GM04504 (cell line): ENCODE measurements around the gene ACMSD.
"Not testable (repeated sequence)": the region's sequence is repeated elsewhere in the genome, so short reads cannot be mapped to it uniquely, and the experiment has no call there.

ENCODE experiments used
- DNase-seq: peaks from one replicate; pipeline ENCODE4 v3.0.0-alpha.2; 2012; ENCODE audit warnings: low read depth

ACMSD gene

DNA sequence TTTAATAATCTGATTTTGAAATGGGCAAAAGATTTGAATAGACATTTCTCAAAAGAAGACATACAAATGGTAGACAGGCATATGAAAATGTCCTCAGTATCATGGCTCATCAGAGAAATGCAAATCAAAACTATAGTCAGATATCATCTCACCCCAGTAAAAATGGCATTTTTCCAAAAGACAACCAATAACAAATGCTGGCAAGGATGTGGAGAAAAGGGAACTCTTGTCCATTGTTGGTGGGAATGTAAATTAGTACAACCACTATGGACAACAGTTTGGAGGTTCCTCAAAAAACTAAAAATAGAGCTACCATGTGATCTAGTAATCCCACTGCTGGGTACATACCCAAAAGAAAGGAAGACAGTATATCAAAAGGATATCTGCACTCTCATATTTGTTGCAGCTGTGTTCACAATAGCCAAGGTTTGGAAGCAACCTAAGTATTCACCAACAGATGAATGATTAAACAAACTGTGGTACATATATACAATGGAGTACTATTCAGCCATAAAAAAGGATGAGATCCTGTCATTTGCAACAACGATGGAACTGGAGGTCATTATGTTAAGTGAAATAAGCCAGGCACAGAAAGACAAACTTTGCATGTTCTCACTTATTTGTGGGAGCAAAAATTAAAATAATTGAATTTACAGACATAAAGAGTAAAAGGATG lies 69.2 kb downstream of the ACMSD start:
- not testable (repeated sequence) for DNase-seq

DNA sequence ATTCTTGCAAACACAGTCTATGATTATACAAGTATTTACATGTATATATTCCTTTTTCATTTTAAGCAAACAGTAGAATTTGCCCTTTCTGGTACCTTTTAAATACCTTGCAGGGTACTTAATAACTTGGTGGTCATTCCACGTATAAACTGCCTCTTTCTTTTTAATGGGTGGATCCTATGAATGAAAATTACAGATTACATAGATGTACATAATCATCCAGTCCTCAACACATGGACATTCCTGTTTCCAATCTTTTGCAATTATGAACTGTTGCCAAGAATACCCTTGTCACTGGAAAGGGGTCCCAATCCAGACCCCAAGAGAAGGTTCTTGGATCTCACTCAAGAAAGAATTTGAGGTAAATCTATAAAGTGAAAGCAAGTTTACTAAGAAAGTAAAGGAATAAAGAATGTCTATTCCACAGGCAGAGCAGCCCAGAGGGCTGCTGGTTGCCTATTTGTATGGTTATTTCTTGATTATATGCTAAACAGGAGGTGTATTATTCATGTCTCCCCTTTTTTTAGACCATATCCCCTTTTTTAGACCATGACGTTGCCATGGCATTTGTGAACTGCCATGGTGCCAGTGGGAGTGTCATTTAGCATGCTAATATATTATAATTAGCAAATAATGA lies 72.5 kb downstream of the ACMSD start:
- DNase-seq, result no peak

DNA sequence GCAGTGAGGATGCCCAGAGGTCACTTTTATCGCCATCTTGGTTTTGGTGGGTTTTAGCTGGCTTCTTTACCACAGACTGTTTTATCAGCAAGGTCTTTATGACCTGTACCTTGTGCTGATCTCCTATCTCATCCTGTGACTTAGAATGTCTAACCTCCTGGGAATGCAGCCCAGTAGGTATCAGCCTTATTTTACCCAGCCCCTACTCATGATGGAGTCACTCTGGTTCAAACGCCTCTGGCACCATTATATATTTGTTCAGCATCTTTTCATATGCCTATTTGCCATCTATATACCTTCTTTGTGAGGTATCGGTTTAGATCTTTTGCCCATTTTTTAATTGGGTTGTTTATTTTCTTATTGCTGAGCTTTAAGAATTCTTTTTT lies 73.0 kb downstream of the ACMSD start:
- no peak for DNase-seq

DNA sequence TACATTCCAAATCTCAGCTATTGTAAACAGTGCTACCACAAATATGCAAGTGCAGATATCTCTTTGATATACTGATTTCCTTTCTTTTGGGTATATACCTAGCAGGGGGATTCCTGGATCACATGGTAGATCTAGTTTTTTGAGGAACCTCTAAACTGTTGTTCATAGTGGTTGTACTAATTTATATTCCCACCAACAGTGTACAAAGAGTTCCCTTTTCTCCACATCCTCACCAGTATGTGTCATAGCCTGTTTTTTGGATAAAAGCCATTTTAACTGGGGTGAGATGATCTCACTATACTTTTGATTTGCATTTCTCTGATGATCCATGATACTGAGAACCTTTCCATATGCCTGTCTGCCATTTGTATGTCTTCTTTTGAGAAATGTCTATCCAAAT lies 73.9 kb downstream of the ACMSD start:
- DNase-seq, result no peak

DNA sequence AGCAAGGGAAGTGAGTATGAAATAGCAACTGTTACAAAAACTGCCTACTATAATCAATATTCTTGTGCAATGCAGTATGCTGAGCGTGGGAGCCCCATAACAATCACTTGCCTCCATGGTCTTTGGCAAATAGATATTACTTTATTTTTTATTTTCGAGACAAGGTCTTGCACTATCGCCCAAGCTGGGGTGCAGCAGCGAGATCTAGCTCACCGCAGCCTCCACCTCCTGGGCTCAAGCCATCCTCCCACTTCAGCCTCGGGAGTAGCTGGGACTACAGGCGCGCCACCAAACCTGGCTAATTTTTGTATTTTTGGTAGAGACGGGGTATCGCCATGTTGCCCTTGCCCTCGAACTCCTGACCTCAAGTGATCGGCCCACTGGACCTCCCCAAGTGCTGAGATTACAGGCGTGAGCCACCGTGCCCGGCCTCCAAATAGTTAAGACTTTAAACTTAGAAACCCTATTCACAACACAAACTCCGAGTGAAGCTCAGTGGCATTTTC lies 79.0 kb downstream of the ACMSD start:
- no peak for DNase-seq

DNA sequence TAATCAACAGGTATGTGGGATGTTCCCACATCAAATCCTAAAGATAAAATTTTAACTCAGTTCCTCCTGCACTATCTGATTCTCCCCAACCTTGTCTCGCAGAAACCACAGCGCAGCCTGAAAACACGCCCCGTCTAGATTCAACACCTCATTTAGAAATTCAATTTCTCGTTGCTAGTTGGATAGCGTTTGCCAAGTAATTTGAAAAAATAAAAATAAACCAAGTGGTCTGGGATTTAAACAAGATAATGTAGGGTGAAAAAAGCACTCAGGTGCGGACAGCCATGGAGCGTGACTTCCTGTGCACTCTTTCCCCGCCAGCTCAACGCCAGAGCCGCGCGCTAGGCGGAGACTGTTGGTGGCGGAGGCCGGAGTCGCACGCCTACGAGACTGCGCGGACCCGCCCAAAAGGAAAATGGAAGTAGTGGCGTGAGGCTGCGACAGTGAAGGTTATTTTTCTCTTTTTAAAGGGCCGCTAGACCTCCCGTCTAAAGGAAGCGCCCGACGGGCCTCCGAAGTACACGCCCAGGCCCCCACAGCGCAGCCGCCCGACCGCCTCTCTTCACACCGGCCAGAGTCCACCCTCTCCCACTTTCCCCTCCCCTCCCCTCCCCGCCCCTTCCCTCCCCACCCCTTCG lies 79.6 kb downstream of the ACMSD start:
- no peak for DNase-seq

DNA sequence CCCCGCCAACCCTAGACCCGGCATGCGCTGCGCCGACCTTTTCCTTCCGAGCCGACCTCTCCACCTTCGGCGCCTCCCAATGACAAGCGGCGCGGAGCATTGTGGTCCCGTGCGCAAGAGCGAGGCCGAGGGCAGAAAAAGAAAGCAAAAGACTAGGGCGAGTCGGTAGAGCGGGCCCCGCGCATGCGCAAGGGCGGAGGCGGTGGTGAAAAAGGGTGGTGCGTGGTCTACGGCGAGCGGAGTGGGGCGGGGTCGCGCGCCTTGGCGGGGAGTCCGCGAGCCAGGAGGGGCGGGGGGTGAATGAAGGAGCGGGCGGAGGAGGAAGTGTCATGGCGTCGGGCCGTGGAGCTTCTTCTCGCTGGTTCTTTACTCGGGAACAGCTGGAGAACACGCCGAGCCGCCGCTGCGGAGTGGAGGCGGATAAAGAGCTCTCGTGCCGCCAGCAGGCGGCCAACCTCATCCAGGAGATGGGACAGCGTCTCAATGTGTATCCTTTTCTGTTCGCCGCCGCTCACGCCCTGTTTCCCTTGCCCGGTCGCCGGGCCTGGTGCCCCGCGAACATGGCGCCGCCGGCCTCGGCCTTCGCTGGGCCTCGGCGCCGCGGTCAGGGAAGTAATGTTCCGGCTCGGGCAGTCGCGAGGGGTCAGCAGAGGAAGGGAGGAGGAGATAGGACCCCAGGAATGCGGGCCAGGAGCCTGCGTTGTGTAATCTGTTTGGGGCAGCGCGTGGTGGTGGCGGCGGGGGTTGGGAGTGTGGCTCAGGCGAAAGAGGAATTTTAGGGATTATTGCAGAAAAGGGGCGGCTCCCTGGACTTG lies 80.3 kb downstream of the ACMSD start, which contains the start of gene CCNT2:
Gene CCNT2 (plus strand): TSS at position 297 of the 815 bp plus-strand sequence. CDS start 33 bp downstream, at position 330.
- peak; percentile 99 for DNase-seq

DNA sequence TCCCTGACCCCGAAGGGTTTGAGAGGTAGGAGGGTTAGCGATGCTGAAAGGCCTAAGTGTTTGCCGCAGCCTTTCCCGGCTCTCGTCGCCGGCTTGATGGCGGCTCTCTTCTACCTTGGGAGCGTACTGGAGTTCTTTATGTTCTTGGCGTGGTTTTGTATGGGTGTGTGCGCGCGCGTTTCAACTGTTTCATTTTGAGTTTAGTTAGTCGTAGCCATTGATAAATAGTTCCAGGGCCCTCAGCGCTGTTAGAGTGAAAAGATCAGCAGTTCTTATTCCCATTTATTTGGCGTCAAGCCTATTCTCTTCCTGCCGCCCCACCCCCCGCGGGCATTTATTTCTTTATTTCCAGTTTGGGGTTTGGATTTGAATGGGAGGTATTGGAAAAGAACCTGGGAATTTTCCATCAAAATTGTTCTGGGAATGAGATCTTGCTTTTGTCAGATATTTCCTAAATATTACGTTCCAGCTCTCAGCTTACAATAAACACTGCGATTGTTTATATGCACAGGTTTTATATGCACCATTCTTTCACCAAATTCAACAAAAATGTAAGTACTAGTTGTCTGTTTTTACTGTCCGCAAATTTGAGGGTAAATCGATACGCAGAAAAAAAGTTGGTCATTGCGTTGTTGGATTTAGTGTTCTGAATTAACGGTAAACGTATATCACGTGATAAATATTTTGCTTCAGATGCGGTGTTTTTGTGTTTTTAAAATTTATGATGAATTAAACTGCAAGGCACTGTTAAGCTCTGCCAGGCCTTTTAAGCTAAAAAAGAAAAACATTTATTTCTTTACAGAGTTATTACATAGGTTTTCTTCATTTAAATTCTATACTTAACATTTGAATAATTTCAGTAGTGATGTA lies 81.2 kb downstream of the ACMSD start:
- no peak for DNase-seq

DNA sequence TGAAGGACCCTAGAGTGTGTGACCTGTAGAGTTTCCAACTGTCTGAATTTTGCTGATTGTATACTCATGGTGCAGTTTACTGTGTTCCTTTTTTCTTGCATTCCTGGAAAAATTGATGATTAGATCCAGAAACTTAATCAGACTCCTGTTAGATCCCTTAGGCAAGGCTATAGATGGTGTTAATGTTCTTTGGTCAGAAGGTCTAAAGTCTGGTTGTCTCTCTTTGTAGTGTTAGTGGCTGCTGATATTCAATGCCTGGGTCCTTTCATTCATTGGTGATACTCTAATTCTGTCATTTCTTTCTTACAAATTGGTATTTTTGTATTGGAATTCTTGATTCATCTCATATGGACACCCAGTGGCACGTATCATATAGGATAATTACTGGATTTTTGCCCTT lies 86.5 kb downstream of the ACMSD start:
- no peak for DNase-seq

DNA sequence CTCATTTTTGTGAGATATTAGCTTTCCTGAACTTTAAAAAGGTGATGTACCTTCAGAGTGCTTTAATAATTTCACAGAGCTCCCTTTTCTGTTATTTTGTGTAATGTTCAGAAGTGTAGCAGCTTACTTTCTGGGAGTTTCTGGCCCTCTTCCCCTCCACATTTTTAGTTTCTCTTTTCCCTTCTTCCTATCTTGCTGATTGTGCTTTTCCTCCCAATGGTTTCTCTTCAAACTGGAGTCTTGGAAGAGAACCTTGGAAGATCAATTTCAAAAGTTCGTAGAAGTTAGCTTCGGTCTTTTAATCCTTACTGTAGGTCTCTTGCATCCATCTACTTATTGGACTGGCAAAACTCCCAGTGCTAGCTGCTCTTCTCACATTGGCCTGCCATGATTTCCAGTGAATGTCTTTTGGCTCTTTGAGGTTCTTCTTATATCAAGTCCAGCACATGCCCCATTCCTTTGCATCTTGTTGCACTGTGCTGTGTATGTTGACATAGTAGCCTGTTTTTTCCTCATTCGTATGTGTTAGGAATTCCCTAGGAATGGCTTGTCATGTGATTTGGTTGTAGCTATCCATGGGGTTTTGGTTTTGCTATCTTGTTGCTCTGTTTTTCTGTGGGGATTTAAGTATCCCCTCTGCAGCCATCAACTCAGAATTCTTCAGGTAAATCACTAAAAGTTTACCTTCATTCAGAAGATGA lies 88.0 kb downstream of the ACMSD start:
- DNase-seq, result no peak

DNA sequence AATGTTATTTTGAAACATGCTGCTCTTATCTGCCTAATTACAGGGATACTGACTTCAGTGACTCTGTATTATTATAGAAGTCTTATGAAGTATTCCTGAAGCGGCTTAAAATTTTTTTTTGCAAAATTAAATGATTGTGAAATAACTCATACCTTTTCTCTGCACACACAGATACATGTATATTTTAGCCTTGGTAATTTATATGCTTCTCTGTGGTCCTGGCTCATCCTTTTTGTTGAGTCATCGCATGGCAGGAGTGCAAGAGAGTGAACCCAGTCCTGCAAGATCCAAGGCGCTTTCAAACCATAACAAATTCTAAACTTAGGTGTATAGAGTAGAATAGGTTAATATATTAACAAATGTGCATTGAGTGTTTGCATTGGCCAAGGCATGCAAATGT lies 88.8 kb downstream of the ACMSD start:
- peak; percentile 5 for DNase-seq

DNA sequence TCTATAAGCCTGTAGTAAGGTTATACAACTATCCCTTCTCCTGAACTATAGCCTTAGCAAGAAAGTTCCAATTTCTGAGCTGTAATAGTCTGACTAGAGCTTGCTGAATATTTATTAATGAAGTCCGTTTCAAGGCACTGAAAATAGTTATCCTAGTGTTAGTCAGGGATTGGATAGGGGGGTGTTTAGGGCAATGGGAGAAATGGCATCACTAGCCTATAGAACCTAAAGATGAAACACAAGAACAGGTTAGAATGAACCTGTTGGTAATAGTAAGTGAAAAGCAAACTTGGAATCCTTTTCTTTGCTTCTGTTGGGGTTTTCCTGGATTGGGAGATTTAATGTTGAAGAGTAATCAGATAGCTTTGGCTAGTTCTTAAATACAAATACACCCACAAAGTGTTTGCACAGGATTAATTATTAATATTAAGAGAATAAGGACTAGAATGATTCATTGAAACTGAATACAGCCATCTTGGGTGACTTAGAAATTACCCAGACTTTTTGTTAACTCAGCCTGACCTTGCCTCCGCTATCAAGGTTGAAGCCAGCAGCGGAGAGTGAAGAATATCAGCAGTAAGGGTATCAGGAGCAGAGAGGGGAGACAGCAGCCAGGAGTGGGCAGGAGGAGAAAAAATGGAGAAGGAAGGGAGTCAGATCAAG lies 94.6 kb downstream of the ACMSD start:
- no peak for DNase-seq

DNA sequence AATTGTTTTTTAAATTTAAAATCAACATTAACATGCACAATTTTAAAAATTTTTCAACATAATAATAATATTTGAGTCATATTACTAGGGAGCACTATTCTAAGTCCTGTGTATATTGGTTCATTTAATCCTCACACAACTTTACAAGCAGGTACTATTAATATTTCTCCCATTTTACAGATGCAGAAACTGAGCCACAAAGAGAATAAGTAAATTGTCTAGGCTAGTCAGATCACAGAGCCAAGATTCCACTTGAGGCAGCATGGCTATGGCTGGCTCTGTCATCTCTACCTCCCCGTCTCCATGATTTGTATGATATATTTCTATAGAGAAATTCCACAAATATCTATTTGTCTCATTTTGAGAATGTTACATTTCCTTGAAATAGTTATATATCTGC lies 95.3 kb downstream of the ACMSD start:
- no peak for DNase-seq

DNA sequence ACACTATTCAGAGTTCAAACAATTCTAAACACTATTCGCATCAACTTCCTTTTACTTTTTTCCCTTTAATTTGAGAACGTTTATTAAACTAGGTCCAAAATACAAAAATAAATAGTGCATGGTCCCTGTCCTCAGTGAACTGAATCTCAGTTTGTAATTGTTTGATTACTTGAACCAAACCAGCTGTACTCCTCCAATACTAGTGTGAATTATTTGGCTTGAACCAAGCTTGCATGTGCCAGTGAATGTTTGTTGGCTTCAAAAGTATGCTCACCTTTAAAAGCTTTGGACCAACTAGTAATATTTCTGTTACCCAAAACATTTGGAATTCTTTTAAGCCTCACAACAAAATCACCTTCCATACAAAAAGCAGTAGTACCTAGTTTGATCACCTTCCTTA lies 95.7 kb downstream of the ACMSD start:
- DNase-seq, result no peak

DNA sequence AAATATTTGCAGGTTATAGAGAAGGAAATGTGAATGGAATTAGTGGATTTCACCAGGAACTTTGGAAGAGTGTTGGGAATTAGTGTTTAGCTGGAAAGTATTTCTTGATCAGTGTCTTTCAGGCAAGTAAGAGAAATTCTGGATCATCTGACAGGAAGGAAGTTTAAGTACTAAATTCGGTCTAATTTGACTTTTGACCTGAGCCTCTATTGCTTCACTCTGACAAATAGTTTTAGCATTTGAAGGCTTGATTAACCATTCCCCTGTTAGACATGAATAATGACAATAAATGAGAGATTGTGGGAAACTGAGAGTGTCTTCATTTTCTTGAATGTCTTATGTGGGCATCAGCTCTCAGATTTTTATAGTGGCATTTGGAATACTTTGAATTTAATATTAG lies 96.2 kb downstream of the ACMSD start:
- DNase-seq, result no peak

DNA sequence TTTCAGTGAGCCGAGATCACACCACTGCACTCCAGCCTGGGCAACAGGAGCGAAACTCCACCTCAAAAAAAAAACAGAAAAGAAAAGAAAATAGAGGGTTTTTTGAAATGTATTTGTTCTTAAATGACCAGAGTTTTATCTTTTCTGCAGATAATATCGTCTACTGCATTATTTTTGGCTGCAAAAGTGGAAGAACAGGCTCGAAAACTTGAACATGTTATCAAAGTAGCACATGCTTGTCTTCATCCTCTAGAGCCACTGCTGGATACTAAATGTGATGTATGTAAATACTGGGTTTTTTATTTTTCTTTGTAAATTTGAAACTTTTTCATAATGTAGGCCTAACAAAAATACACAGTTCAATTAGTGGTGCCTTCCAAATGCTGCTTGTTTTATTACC lies 98.3 kb downstream of the ACMSD start:
- no peak for DNase-seq

DNA sequence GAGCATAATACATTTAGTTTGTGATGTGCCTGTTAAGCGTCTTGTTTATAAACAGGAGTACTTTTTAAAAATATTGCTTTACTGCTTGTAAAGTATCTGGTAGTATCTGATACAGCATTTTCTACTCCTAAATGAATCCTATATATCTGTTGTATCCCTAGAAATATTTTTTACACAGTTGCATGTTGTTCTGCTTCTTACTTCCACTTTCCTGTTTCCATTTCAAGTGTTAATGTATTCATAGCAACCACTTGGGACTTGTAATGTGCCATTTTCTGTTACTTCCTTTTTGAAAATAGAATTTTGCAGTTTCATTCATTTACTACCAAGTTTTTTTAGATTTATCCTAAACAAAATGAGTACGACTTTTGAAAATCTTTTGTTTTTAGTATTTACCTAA lies 105.1 kb downstream of the ACMSD start:
- no peak for DNase-seq

DNA sequence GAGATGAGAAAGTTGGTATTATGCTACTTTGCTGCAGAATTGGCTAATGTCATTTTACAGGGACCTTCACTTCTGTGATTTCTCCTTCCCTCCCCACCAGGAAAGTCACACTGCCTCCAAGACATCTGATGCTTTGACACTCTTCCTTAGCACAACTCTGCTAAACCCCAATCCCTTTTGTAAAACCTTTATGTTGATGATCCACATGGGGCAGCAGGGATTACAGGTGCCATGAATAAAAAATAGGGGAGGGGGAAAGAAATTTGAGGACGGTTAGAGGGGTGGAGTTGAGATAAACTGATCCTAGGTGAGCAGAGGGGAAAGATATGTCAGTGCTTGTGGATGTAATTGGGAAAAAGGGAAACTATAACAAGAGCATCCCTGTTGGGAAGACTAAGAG lies 106.6 kb downstream of the ACMSD start:
- DNase-seq, result no peak

DNA sequence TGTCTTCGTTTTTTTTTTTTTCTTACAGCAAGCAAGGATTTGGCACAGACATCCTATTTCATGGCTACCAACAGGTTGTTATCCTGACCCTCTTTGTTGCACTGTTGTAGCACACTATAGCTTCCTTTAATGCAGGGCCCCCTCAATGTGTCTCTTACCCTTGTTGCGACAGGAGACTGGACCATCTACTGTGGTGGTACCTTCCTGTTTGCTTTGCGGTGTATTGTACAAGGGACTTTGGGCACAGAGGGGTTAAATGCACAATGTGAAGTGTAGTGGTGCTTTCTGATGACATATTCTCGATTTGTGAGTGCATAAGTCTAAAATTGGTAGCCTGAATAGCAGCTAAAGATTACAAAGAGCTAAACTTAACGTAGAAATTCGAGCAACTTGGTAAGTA lies 107.7 kb downstream of the ACMSD start:
- no peak for DNase-seq

DNA sequence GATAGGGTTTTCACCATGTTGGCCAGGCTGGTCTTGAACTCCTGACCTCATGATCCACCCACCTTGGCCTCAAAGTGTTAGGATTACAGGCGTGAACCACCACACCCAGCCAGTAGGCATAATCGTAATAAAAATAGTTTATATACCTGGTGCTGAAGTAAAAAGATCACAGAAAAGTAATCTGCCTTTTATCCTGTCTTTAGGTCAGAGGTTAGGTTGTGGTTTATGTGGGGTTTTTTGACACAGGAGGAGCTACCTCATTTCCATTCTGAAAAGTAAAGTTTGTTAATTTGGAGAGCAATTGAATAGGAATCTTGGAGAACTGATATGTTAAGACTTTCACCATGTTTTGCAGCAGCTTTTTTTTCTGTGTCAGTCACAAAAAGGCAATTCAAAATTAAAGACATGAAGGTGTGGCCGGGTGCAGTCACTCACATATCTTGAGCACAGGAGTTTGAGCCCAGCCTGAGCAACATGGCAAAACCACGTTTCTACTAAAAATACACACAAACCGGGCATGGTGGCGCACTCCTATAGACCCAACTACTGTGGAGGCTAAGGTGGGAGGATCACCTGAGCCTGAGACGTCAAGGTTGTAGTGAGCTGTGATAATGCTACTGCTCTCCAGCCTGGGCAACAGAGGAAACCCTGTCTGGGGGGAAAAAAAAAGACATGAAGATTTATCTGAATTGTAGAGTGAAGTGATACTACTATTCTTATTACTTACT lies 111.7 kb downstream of the ACMSD start:
- no peak for DNase-seq
